ENCODE data around the gene CEP44. TPM values are rescaled to one million over a fixed set of nuclear protein-coding genes. Genes with fewer than 3 reads are reported as not detected.
A peak's percentile ranks its signal among the peaks of the same experiment; 100 is the strongest.

Gene CEP44
- polyA plus RNA-seq, 1 experiment = 3.4 TPM

GRCh38 chr4:174316954-174317353 is 33.2 kb downstream of the CEP44 start:
- TF ChIP-seq CTCF (IDR thresholded peaks at IDR 0.05; ENCODE audit: insufficient read depth, low read depth, low read length) = no peak

GRCh38 chr4:174317531-174317930 is 33.8 kb downstream of the CEP44 start:
- H3K36me3 ChIP-seq (ENCODE audit: control insufficient read depth, insufficient read depth, low read length) = no peaks in the 10 kb centered on the region
- H3K27me3 ChIP-seq (ENCODE audit: control insufficient read depth, insufficient read depth, low read length) = no peaks in the 10 kb centered on the region
- no peak for TF ChIP-seq CTCF (IDR thresholded peaks at IDR 0.05; ENCODE audit: insufficient read depth, low read depth, low read length)
- no peak for DNase-seq (ENCODE audit: low read depth)
- ChIA-PET POLR2A (no interaction called here), CTCF (no interaction called here)
- H3K4me3 ChIP-seq (ENCODE audit: low read depth, low read length) = no peak overlapping the region

More at GRCh38 chr4:174316954-174317353, 33.2 kb downstream of the CEP44 start:
- no peaks in the 10 kb centered on the region for H3K27me3 ChIP-seq (ENCODE audit: control insufficient read depth, insufficient read depth, low read length)
- ChIA-PET CTCF (no interaction called here), POLR2A (no interaction called here)
- H3K36me3 ChIP-seq (ENCODE audit: control insufficient read depth, insufficient read depth, low read length) = no peaks in the 10 kb centered on the region
- no peak overlapping the region for H3K4me3 ChIP-seq (ENCODE audit: low read depth, low read length)
- DNase-seq (ENCODE audit: low read depth) = no peak

- DNase-seq (ENCODE audit: low read depth) = no peak
- no peak overlapping the region for H3K4me3 ChIP-seq (ENCODE audit: low read depth, low read length)
- CTCF ChIA-PET = interaction anchor here (0.6 to 2.0 kb wide), 13 partner anchors 8 to 813 kb away, joined by 3 to 12 read pairs (median 4); no protein-coding TSS in a partner anchor
- no peaks in the 10 kb centered on the region for H3K27me3 ChIP-seq (ENCODE audit: control insufficient read depth, insufficient read depth, low read length)
- H3K36me3 ChIP-seq (ENCODE audit: control insufficient read depth, insufficient read depth, low read length) = no peaks in the 10 kb centered on the region
- POLR2A ChIA-PET = no interaction called here
- peak; percentile 60 for TF ChIP-seq CTCF (IDR thresholded peaks at IDR 0.05; ENCODE audit: insufficient read depth, low read depth, low read length)
These were observed 35.4 kb downstream of the CEP44 start for GRCh38 chr4:174318829-174319764.

- ChIA-PET CTCF (interaction anchor here (0.9 to 2.0 kb wide), 6 partner anchors 10 to 815 kb away, joined by 3 to 12 read pairs (median 4); no protein-coding TSS in a partner anchor), POLR2A (no interaction called here)
- no peak for DNase-seq (ENCODE audit: low read depth)
- Histone ChIP-seq H3K36me3 (ENCODE audit: control insufficient read depth, insufficient read depth, low read length) (no peaks in the 10 kb centered on the region), H3K4me3 (ENCODE audit: low read depth, low read length) (no peak overlapping the region), H3K27me3 (ENCODE audit: control insufficient read depth, insufficient read depth, low read length) (no peaks in the 10 kb centered on the region)
- no peak for TF ChIP-seq CTCF (IDR thresholded peaks at IDR 0.05; ENCODE audit: insufficient read depth, low read depth, low read length)
These were observed 36.9 kb downstream of the CEP44 start for GRCh38 chr4:174320494-174321199.

GRCh38 chr4:174324236-174324635 is 40.5 kb downstream of the CEP44 start:
- ChIA-PET CTCF (no interaction called here), POLR2A (interaction anchor here (0.5 kb wide), 1 partner anchor 12 kb away, joined by 4 read pairs; no protein-coding TSS in a partner anchor)
- no peak for TF ChIP-seq CTCF (IDR thresholded peaks at IDR 0.05; ENCODE audit: insufficient read depth, low read depth, low read length)
- H3K27me3 ChIP-seq (ENCODE audit: control insufficient read depth, insufficient read depth, low read length) = no peaks in the 10 kb centered on the region
- DNase-seq (ENCODE audit: low read depth) = no peak
- H3K36me3 ChIP-seq (ENCODE audit: control insufficient read depth, insufficient read depth, low read length) = no peaks in the 10 kb centered on the region
- H3K4me3 ChIP-seq (ENCODE audit: low read depth, low read length) = no peak overlapping the region

All from BJ (cell line).